ENCODE results near the gene TMEM258. TPM values are rescaled to one million over a fixed set of nuclear protein-coding genes. Genes with fewer than 3 reads are reported as not detected.

TMEM258 gene
- total RNA-seq, 1 donor from 2014 or later, result 47.9 TPM

DNA sequence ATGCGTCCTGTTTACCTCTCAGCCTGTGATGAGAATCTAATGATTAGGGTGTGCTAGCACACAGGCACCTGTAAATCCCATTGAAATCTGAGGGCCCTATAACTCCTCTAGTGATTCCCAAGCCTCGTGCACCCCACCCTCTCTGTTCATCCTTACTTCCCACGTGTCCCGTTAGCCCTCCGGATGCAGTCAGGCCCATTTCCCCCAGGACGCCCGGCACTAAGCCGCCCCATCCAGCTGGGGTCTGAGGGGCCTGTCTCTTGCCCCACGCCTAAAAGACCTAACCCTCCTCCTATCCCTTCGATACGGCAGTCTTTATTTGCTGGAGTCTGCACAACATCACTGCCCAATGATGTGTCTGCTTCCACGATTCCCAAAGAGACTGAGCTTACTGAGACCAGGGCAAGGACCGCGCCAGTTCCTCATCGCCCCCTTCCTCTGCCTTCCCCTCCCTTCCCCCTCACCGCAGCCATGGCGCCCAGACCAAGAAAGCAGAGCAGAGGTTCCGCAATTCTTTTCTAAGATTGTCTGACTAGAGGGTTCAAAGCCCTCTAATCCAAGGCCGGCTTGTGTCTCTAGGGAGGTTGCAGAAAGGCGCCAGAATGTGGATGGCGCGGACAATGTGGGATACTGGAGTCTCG is 34.7 kb upstream of the TMEM258 start:
- DNase-seq (ENCODE audit: extremely low spot score in 2 of 2), result no peak
- Histone ChIP-seq H3K36me3 (no peaks in the 10 kb centered on the region), H3K9me3 (no peaks in the 10 kb centered on the region), H3K4me1 (peaks cover 44% of the 10 kb centered on the region), H3K27me3 (no peaks in the 10 kb centered on the region), H3K4me3 (peak overlapping the region; percentile 65 to 66), H3K27ac (peak overlapping the region; percentile 78)
- intact Hi-C loops (cut with DNase I), result no loop called here
- TF ChIP-seq POLR2AphosphoS5 (IDR thresholded peaks at IDR 0.05; ENCODE audit: insufficient read depth in 1 of 2, low read depth in 1 of 2), result no peak
- TF ChIP-seq, protein P1, sequence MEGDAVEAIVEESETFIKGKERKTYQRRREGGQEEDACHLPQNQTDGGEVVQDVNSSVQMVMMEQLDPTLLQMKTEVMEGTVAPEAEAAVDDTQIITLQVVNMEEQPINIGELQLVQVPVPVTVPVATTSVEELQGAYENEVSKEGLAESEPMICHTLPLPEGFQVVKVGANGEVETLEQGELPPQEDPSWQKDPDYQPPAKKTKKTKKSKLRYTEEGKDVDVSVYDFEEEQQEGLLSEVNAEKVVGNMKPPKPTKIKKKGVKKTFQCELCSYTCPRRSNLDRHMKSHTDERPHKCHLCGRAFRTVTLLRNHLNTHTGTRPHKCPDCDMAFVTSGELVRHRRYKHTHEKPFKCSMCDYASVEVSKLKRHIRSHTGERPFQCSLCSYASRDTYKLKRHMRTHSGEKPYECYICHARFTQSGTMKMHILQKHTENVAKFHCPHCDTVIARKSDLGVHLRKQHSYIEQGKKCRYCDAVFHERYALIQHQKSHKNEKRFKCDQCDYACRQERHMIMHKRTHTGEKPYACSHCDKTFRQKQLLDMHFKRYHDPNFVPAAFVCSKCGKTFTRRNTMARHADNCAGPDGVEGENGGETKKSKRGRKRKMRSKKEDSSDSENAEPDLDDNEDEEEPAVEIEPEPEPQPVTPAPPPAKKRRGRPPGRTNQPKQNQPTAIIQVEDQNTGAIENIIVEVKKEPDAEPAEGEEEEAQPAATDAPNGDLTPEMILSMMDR (IDR thresholded peaks at IDR 0.05), result no peak

DNA sequence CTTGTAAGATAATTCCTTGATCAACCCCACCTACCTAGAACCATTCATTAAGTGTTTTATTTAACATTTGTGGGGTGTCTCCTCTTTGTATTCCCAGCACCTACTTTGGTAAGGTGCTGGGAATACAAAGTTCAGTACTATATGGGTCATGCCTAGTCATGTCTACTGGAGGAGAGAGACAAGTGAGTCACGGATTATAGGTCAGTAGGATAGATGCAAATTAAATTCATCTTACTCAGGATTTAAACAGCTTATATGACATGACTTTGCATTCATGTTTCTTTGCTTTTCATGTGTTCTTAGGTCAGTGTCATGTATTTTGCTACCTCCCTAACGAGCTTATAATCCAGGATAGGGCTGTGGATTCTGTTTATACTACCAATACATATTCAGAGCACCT is 27.8 kb upstream of the TMEM258 start:
- Histone ChIP-seq H3K36me3 (no peaks in the 10 kb centered on the region), H3K27ac (no peak overlapping the region)

DNA sequence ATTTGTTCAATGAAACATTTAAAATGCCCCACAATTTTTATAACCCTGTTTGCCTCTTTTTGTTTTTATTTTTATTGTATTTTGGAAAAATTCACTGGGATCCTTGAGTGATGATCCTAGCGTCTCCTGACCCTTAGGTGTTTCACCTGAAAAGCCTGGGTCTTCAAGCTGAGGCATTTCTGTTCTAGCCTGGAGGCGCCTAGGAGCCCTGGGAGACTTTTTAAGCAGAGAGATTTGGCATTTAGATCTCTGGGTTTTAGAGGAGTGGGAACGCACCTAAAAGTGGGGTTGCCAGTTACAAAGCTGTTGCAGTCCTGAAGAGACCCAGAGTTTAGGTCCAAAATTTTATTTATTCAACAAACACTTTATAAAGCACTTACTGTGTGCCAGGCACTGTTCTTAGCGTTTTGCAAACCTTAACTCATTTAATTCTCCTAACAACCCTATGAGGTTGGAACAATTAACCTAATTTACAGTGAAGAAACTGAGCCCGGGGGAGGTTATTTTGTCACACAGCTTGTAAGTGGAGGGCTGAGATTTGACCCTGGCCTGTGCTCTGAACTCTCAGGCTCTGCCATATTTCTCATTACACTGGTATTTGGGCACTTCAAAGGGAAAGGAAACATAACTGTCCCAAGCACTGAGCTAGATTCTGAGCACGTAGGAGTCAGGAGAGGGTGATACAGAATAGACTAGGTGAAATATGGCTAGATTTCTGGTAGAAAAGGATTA is 25.2 kb upstream of the TMEM258 start:
- H3K9me3 ChIP-seq, result no peaks in the 10 kb centered on the region
- H3K4me3 ChIP-seq, result peak overlapping the region; percentile 51 to 83
- H3K27me3 ChIP-seq, result no peaks in the 10 kb centered on the region
- H3K4me1 ChIP-seq, result peaks cover 21% of the 10 kb centered on the region
- TF ChIP-seq POLR2AphosphoS5 (IDR thresholded peaks at IDR 0.05; ENCODE audit: insufficient read depth in 1 of 2, low read depth in 1 of 2) (no peak), POLR2A (IDR thresholded peaks at IDR 0.05) (no peak)
- TF ChIP-seq, protein P1 (IDR thresholded peaks at IDR 0.05), result no peak
- H3K36me3 ChIP-seq, result no peaks in the 10 kb centered on the region
- peak overlapping the region; percentile 99 for H3K27ac ChIP-seq
- intact Hi-C loops (cut with DNase I), result loop anchor here (5.0 kb wide), 2 partner anchors 75 to 155 kb away; partner anchors contain the start of gene FADS3
- DNase-seq (ENCODE audit: extremely low spot score in 2 of 2), result no peak

More for the DNA sequence above, 27.8 kb upstream of the TMEM258 start:
- no peak for DNase-seq (ENCODE audit: extremely low spot score in 2 of 2)
- H3K9me3 ChIP-seq, result no peaks in the 10 kb centered on the region
- H3K4me1 ChIP-seq, result peaks cover 12% of the 10 kb centered on the region
- H3K27me3 ChIP-seq, result no peaks in the 10 kb centered on the region
- TF ChIP-seq, protein P1 (IDR thresholded peaks at IDR 0.05), result no peak
- TF ChIP-seq POLR2AphosphoS5 (IDR thresholded peaks at IDR 0.05; ENCODE audit: insufficient read depth in 1 of 2, low read depth in 1 of 2), result peak in 1 of 2 donors; percentile 46
- no peak overlapping the region for H3K4me3 ChIP-seq
- intact Hi-C loops (cut with DNase I), result no loop called here

DNA sequence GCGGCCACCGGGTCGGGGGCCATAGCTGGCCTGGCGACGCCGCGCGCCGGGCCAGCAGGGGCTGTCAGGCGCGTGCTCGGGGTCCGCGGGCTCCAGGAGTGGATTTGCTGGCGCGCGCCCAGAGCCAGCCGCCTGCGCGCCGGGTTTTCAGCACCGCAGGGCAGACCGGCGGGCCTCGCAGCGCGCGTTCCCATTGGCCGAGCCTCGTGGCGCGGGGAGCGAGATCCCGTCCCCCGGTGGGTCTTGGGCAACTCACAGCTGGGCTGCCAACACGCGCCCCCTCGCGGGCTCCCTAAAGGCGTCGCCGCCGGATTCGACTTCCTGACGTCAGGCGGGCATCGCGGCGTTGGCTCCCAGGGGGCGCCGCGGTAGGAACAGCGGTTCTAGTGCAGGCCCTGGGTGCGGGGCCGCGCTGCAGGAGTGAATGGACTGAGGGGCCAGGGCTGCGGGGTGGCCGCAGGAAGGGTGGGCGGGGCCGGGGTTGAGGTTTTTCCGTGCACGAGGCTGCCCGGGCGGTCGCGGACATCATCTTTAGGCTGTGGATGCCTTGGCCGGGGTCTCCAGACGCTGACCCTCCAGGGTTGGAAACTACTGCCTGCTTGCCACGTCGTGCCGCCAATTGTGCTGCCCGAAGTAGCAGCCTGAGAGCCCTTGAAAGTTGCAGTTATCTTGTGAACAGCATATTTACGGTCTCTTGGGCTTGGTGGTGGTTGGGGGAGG is 24.5 kb upstream of the TMEM258 start, which contains the start of gene FADS1:
Gene FADS1, minus strand, starts transcription at position 268 of the 720 bp plus-strand sequence. Its CDS starts 74 bp downstream, at position 194.
- Histone ChIP-seq H3K27me3 (no peaks in the 10 kb centered on the region), H3K4me1 (peaks cover 21% of the 10 kb centered on the region), H3K9me3 (no peaks in the 10 kb centered on the region), H3K4me3 (peak within 1 kb of the TSS; percentile 51 to 83), H3K27ac (peak within 1 kb of the TSS; percentile 99), H3K36me3 (peaks cover 0 to 7% of the 10 kb centered on the region in 2 donors)
- intact Hi-C loops (cut with DNase I), result loop anchor here (5.0 kb wide), 2 partner anchors 75 to 155 kb away; partner anchors contain the start of gene FADS3
- TF ChIP-seq POLR2A (IDR thresholded peaks at IDR 0.05) (peak in 1 of 2 donors; percentile 39), POLR2AphosphoS5 (IDR thresholded peaks at IDR 0.05; ENCODE audit: insufficient read depth in 1 of 2, low read depth in 1 of 2) (peak; percentile 17 to 74)
- TF ChIP-seq, protein P1 (IDR thresholded peaks at IDR 0.05), result peak in 1 of 3 experiments; percentile 25
- no peak for DNase-seq (ENCODE audit: extremely low spot score in 2 of 2)
